ENCODE data around the gene CLIC3. TPM values are rescaled to one million over a fixed set of nuclear protein-coding genes. Genes with fewer than 3 reads are reported as not detected.
"Not testable (repeated sequence)": the region's sequence is repeated elsewhere in the genome, so short reads cannot be mapped to it uniquely, and the experiment has no call there.

The CLIC3 gene
- total and polyA plus RNA-seq, 4 donors = 0.35 to 6.4 (median 2.0) TPM

DNA sequence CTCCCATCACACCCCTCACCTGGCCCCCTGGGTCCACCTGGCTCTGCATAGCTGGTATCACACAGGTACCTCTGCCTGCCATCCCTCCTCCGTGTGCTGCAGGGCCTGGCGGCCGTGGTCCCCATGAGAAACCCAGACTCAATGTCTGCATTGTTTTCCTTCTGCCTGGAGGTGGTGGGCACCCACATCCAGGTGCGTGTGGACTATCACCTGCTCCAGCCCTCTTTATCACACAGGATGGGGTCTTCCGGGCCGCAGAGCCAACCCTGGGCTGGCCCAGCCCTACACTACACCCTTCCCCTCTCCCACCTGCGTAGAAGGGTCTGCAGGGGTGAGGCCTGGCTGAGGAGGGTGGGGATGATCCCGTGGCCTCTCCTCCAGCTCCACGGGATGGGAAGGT is 42.5 kb upstream of the CLIC3 start:
- Histone ChIP-seq H3K27me3 (ENCODE audit: control insufficient read depth, insufficient read depth, low read length) (no peaks in the 10 kb centered on the region), H3K4me1 (ENCODE audit: control insufficient read depth, insufficient read depth, low read length) (peaks cover 34% of the 10 kb centered on the region), H3K9me3 (ENCODE audit: control insufficient read depth, insufficient read depth, low read length) (no peaks in the 10 kb centered on the region), H3K4me3 (ENCODE audit: low read depth, low read length) (no peak overlapping the region), H3K27ac (ENCODE audit: low read depth, low read length) (no peak overlapping the region), H3K36me3 (ENCODE audit: control insufficient read depth, insufficient read depth, low read length) (peaks cover 77% of the 10 kb centered on the region)
- DNase-seq (ENCODE audit: low read depth in 4 of 6, low spot score in 6 of 6) = no peak
- WGBS (ENCODE audit: insufficient coverage) = 94% methylated on average over 3 of the region's 9 CpGs

DNA sequence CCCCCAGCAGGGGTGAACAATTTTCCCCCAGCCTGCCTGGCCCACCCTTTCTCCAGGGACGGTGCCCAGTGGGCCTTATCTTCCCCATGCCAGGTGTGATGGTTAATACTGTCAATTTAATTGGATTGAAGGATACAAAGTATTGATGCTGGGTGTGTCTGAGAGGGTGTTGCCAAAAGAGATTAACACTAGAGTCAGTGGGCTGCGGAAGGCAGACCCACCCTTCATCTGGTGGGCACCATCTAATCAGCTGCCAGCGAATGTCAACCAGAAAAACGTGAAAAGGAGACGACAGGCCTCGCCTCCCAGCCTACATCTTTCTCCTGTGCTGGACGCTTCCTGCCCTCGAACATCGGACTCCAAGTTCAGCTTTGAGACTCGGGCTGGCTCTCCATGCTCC is 41.1 kb upstream of the CLIC3 start:
- no peak overlapping the region for H3K4me3 ChIP-seq (ENCODE audit: low read depth, low read length)
- no peaks in the 10 kb centered on the region for H3K9me3 ChIP-seq (ENCODE audit: control insufficient read depth, insufficient read depth, low read length)
- peaks cover 25% of the 10 kb centered on the region for H3K4me1 ChIP-seq (ENCODE audit: control insufficient read depth, insufficient read depth, low read length)
- H3K27me3 ChIP-seq (ENCODE audit: control insufficient read depth, insufficient read depth, low read length) = no peaks in the 10 kb centered on the region
- peaks cover 64% of the 10 kb centered on the region for H3K36me3 ChIP-seq (ENCODE audit: control insufficient read depth, insufficient read depth, low read length)
- 72% methylated on average over 4 of the region's 10 CpGs for WGBS (ENCODE audit: insufficient coverage)
- no peak overlapping the region for H3K27ac ChIP-seq (ENCODE audit: low read depth, low read length)
- no peak for DNase-seq (ENCODE audit: low read depth in 4 of 6, low spot score in 6 of 6)

DNA sequence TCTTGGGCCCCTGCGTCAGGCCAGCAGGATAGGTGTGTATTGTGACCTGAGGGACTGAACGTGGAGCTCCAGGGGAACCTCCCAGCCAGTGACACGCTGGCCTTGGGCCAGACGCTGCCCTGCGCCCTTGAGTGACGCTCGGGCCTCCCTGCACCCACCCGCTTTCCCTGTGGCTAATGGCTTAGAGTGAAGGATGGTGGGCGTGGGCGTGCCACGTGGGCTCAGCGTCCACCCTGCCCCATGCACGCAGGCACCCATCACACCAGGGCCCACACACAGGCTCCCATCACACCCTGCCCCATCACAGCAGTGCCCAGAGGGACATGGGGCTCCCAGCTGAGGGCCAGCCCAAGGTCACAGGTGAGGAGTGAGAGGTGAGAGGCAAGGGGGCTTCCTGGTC is 40.7 kb upstream of the CLIC3 start:
- Histone ChIP-seq H3K27me3 (ENCODE audit: control insufficient read depth, insufficient read depth, low read length) (no peaks in the 10 kb centered on the region), H3K36me3 (ENCODE audit: control insufficient read depth, insufficient read depth, low read length) (peaks cover 60% of the 10 kb centered on the region), H3K9me3 (ENCODE audit: control insufficient read depth, insufficient read depth, low read length) (no peaks in the 10 kb centered on the region), H3K4me3 (ENCODE audit: low read depth, low read length) (no peak overlapping the region), H3K4me1 (ENCODE audit: control insufficient read depth, insufficient read depth, low read length) (peaks cover 25% of the 10 kb centered on the region), H3K27ac (ENCODE audit: low read depth, low read length) (no peak overlapping the region)
- WGBS (ENCODE audit: insufficient coverage) = 100% methylated on average over 1 of the region's 13 CpGs
- DNase-seq (ENCODE audit: low read depth in 4 of 6, low spot score in 6 of 6) = no peak

DNA sequence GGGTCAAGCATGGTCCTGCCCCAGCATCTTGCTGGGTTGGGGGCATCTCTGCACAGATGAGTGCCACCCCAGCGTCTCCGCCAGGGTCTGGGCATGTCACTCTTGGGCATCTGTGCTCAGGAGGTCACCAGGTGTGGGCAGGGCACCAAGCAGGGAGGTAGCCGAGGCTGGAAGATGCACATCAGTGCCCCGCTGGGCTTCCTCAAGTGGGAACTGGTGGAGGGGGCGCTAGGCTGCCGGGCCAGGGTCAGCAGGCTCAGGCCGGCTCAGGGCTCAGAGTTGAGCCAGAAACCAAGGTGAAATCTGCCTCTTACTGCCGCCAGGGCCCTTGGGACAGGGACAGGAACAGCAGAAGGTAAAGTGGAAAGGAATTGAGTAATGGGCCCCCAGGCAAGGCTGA is 39.6 kb upstream of the CLIC3 start:
- Histone ChIP-seq H3K4me1 (ENCODE audit: control insufficient read depth, insufficient read depth, low read length) (peaks cover 16% of the 10 kb centered on the region), H3K27me3 (ENCODE audit: control insufficient read depth, insufficient read depth, low read length) (no peaks in the 10 kb centered on the region), H3K27ac (ENCODE audit: low read depth, low read length) (no peak overlapping the region), H3K9me3 (ENCODE audit: control insufficient read depth, insufficient read depth, low read length) (no peaks in the 10 kb centered on the region), H3K4me3 (ENCODE audit: low read depth, low read length) (no peak overlapping the region), H3K36me3 (ENCODE audit: control insufficient read depth, insufficient read depth, low read length) (peaks cover 49% of the 10 kb centered on the region)
- WGBS (ENCODE audit: insufficient coverage) = 82% methylated on average over 8 of the region's 8 CpGs
- DNase-seq (ENCODE audit: low read depth in 4 of 6, low spot score in 6 of 6) = no peak

DNA sequence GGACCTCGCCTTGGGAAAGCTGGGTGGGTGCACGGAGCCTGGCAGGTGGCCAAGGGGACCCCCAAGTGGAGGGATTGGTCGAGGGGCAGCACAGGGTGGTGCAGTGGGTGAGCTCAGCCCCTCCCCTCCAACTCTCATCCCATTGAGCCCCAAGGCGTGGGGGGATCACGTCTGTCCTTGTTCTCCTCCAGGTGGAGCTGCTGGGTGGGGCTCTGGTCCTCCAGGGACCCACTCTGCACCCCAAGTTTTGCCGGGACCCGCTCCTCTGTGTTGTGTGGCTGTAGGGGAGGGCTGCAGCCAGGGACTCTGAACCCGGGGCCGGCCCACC is 39.1 kb upstream of the CLIC3 start:
- DNase-seq (ENCODE audit: low read depth in 4 of 6, low spot score in 6 of 6) = no peak
- H3K27me3 ChIP-seq (ENCODE audit: control insufficient read depth, insufficient read depth, low read length) = no peaks in the 10 kb centered on the region
- no peak overlapping the region for H3K4me3 ChIP-seq (ENCODE audit: low read depth, low read length)
- 32% methylated on average over 8 of the region's 9 CpGs for WGBS (ENCODE audit: insufficient coverage)
- H3K9me3 ChIP-seq (ENCODE audit: control insufficient read depth, insufficient read depth, low read length) = no peaks in the 10 kb centered on the region
- H3K27ac ChIP-seq (ENCODE audit: low read depth, low read length) = no peak overlapping the region
- H3K4me1 ChIP-seq (ENCODE audit: control insufficient read depth, insufficient read depth, low read length) = peaks cover 16% of the 10 kb centered on the region
- H3K36me3 ChIP-seq (ENCODE audit: control insufficient read depth, insufficient read depth, low read length) = peaks cover 47% of the 10 kb centered on the region

DNA sequence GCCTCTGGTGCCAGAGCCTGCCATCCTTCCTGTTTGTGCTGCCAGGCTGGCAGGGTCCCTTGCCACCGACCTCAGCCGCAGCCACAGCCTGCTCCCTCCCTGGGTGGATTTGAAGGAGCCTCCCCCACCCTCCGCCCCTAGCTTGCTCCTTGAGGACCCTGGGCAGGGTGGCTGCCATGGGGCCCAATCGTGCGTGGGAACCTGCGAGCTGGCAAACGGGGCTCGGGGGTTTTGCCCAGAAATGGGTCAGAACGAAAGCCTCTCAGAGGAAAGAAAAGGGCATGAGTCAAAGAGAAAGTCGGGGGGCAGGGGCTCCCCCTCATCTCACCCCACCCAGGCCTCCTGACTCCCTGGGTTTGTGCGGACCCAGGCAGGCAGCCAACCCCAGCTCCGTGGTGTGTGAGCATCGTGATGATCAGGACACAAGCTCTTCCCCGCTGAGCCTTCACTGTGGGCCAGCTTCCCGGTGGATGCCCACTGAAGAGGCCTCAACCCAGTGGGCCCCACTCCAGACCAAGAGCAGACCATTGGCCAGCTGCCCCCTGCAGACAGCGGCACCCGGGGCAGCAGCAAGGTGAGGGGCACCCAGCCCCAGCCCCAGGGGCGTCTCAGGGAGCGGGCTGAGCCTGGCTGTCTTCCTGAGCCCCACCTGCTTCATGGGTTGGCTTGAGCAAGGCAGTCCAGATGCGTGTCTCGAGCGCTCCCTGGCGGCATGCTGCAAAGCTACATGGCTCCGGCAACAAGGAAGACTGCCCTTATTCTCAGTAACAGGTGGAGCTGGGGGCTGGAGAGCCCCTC is 38.5 kb upstream of the CLIC3 start:
- 12% methylated on average over 16 of the region's 24 CpGs for WGBS (ENCODE audit: insufficient coverage)

DNA sequence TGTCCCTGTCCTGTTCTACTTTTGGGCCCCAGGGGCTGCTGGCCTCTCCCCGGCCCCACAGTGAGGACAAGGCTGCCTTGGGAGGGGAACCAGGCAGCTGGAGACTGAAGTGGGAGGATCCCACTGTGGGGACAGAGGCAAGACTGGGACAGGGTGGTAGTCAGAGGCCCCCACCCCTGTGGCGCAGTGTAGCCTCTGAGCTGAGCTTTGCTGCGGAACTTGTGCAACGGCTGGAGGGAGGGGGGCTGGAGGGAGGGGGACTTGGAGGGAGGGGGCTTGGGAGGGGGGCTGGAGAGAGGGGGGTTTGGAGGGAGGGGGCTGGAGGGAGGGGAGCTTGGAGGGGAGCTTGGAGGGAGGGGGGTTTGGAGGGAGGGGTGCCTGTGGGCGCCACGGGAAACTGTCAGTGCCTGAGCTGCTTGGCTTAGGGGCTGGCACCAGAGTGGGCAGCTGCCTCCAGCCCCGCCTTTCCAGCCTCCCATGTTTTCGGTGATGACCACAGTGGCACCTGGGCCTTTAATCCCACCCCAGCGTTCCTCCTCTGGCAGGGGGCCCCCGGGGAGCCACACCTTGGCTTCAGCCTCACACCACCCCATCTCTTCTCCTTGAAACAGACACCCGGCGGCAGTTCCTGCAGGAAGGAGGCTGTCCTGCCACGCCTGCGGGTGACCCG is 37.8 kb upstream of the CLIC3 start:
- H3K4me3 ChIP-seq (ENCODE audit: low read depth, low read length) = no peak overlapping the region
- no peak for DNase-seq (ENCODE audit: low read depth in 4 of 6, low spot score in 6 of 6)
- 64% methylated on average over 10 of the region's 15 CpGs for WGBS (ENCODE audit: insufficient coverage)
- peaks cover 25% of the 10 kb centered on the region for H3K4me1 ChIP-seq (ENCODE audit: control insufficient read depth, insufficient read depth, low read length)
- no peaks in the 10 kb centered on the region for H3K9me3 ChIP-seq (ENCODE audit: control insufficient read depth, insufficient read depth, low read length)
- H3K27me3 ChIP-seq (ENCODE audit: control insufficient read depth, insufficient read depth, low read length) = no peaks in the 10 kb centered on the region
- no peak overlapping the region for H3K27ac ChIP-seq (ENCODE audit: low read depth, low read length)
- H3K36me3 ChIP-seq (ENCODE audit: control insufficient read depth, insufficient read depth, low read length) = peaks cover 34% of the 10 kb centered on the region

More for the DNA sequence above, 38.5 kb upstream of the CLIC3 start:
- Histone ChIP-seq H3K4me3 (ENCODE audit: low read depth, low read length) (no peak overlapping the region), H3K36me3 (ENCODE audit: control insufficient read depth, insufficient read depth, low read length) (peaks cover 42% of the 10 kb centered on the region), H3K4me1 (ENCODE audit: control insufficient read depth, insufficient read depth, low read length) (peaks cover 17% of the 10 kb centered on the region), H3K27ac (ENCODE audit: low read depth, low read length) (no peak overlapping the region), H3K9me3 (ENCODE audit: control insufficient read depth, insufficient read depth, low read length) (no peaks in the 10 kb centered on the region), H3K27me3 (ENCODE audit: control insufficient read depth, insufficient read depth, low read length) (no peaks in the 10 kb centered on the region)
- peak in 4 of 6 donors; percentile 58 to 94 (median 82) for DNase-seq (ENCODE audit: low read depth in 4 of 6, low spot score in 6 of 6)

DNA sequence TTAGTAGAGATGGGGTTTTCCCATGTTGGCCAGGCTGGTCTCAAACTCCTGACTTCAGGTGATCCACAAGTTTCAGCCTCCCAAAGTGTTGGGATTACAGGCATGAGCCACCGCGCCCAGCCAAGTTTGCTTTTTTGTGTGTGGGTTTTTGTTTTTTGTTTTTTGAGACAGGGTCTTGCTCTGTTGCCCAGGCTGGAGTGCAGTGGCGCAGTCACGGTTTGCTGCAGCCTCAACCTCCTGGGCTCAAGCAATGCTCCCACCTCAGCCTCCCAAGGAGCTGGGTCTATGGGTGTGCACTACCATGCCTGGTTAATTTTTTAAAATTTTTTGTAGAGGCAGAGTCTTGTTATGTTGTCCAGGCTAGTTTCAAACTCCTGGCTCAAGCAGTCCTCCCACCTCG is 37.1 kb upstream of the CLIC3 start:
- Histone ChIP-seq H3K36me3 (ENCODE audit: control insufficient read depth, insufficient read depth, low read length) (peaks cover 27% of the 10 kb centered on the region), H3K4me1 (ENCODE audit: control insufficient read depth, insufficient read depth, low read length) (peaks cover 32% of the 10 kb centered on the region)
- WGBS (ENCODE audit: insufficient coverage) = 97% methylated on average over 5 of the region's 5 CpGs
- not testable (repeated sequence) for H3K27ac ChIP-seq (ENCODE audit: low read depth, low read length); H3K4me3 ChIP-seq (ENCODE audit: low read depth, low read length); DNase-seq (ENCODE audit: low read depth in 4 of 6, low spot score in 6 of 6); H3K9me3 ChIP-seq (ENCODE audit: control insufficient read depth, insufficient read depth, low read length); H3K27me3 ChIP-seq (ENCODE audit: control insufficient read depth, insufficient read depth, low read length)

DNA sequence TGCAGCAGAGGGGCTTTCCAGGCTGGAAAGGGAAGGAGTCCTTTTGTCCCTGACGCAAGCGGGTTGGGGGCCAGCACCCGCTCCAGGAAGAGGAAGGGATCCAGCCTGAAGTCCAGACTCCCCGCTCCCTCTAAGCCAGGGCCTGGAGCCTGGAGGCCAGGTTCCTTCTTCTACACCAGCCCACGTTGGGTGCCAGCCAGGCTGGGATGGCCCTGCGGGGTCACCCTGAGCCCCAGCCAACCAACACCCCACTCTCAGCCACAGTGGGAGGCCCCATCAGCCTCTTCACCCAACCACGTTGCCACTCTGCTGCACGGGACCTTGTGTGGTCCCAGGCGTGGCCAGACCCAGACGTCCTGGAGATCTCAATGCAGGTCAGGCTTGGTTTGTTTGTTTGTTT is 36.5 kb upstream of the CLIC3 start:
- H3K27ac ChIP-seq (ENCODE audit: low read depth, low read length) = no peak overlapping the region
- H3K27me3 ChIP-seq (ENCODE audit: control insufficient read depth, insufficient read depth, low read length) = no peaks in the 10 kb centered on the region
- H3K36me3 ChIP-seq (ENCODE audit: control insufficient read depth, insufficient read depth, low read length) = peaks cover 23% of the 10 kb centered on the region
- no peaks in the 10 kb centered on the region for H3K9me3 ChIP-seq (ENCODE audit: control insufficient read depth, insufficient read depth, low read length)
- no peak overlapping the region for H3K4me3 ChIP-seq (ENCODE audit: low read depth, low read length)
- DNase-seq (ENCODE audit: low read depth in 4 of 6, low spot score in 6 of 6) = no peak
- peaks cover 33% of the 10 kb centered on the region for H3K4me1 ChIP-seq (ENCODE audit: control insufficient read depth, insufficient read depth, low read length)
- WGBS (ENCODE audit: insufficient coverage) = 80% methylated on average over 8 of the region's 10 CpGs
